ENCODE results near the gene MSH2. TPM values are rescaled to one million over a fixed set of nuclear protein-coding genes. Genes with fewer than 3 reads are reported as not detected.

MSH2 gene
- total RNA-seq, 1 donor from 2014 or later, result 38.1 TPM

DNA sequence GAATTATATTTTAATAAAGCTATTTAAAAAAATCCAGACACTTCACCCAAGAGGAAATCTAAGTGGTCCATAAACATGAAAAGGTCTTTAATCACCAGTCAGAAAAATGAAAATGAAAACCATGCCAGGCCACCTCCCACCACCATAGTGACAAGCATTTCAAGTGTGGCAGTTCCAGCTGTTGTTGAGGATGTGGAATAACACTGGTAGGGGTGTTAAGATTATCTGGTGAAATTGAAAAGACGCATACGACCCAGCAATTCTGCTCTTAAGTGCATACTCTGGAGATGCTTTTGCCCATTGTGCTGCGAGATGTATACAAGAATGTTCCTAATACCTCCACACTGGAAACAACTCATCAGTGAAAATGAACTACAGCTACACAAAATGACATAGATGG lies 82.2 kb downstream of the MSH2 start:
- no peak for DNase-seq (ENCODE audit: low read depth)
- TF ChIP-seq, protein P1, sequence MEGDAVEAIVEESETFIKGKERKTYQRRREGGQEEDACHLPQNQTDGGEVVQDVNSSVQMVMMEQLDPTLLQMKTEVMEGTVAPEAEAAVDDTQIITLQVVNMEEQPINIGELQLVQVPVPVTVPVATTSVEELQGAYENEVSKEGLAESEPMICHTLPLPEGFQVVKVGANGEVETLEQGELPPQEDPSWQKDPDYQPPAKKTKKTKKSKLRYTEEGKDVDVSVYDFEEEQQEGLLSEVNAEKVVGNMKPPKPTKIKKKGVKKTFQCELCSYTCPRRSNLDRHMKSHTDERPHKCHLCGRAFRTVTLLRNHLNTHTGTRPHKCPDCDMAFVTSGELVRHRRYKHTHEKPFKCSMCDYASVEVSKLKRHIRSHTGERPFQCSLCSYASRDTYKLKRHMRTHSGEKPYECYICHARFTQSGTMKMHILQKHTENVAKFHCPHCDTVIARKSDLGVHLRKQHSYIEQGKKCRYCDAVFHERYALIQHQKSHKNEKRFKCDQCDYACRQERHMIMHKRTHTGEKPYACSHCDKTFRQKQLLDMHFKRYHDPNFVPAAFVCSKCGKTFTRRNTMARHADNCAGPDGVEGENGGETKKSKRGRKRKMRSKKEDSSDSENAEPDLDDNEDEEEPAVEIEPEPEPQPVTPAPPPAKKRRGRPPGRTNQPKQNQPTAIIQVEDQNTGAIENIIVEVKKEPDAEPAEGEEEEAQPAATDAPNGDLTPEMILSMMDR (conservative IDR thresholded peaks at IDR 0.05; ENCODE audit: low read depth, low read length), result no peak

DNA sequence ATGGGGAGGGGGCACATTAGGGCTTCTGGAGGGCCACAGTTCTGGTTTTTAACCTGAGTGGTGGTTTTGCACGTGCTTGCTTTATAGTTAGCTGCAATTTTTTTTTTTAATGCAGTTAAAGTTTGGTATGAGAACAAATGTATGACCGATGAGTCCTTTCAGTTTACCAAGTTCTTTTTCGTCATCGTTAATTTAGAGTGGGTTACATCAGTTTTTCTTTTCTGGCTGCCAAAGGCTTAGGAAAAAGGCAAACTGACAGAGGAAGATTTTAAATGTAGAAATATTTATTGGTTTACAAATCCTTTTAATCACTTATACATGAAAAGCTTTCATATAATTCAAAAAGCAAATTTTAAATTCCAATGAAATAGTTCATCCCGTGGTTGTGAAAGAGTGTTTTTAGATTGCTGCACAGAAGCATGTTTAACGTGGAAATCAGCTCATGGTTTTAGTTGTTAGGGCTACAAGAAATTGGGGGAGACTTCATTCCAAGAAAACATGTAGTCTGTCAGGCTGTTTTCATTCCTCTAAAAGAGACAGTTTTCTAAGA lies 82.9 kb downstream of the MSH2 start:
- no peak for DNase-seq (ENCODE audit: low read depth)
- TF ChIP-seq, protein P1 (conservative IDR thresholded peaks at IDR 0.05; ENCODE audit: low read depth, low read length), result no peak
- no peak overlapping the region for H3K4me3 ChIP-seq (ENCODE audit: low read depth, low read length)

More for the DNA sequence above, 82.2 kb downstream of the MSH2 start:
- no peak overlapping the region for H3K4me3 ChIP-seq (ENCODE audit: low read depth, low read length)

DNA sequence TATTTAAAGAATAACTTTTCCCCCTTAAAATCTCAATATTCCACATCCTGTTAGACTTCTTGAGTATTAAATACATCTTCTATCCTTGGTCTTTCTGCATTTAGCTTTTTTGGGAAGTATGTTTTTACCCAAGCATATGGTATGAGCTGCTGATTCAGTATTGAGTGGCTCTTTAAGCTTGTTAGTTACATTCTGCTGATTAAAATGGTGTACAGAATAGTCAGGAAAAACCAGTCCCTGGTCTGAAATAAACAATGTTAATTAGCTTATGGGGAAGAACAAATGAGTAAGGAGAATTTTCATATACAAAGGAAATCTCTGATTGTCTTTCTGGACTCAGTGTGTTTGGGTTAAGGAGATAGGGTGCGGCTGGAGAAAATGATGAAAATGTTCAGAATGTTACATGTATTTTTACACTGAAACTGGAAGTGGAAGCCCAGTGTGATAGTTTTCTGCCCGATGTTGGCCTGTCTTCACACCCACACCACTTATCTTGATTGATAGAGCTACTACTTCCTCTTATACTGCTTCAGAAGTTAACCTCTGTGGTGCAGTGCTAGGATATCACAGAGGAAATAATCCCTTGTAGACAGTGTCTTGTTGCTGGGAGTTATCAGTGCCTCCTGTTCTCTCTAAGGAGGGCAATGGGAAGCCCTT lies 84.0 kb downstream of the MSH2 start:
- no peak overlapping the region for H3K4me3 ChIP-seq (ENCODE audit: low read depth, low read length)
- TF ChIP-seq, protein P1 (conservative IDR thresholded peaks at IDR 0.05; ENCODE audit: low read depth, low read length), result no peak
- DNase-seq (ENCODE audit: low read depth), result no peak

DNA sequence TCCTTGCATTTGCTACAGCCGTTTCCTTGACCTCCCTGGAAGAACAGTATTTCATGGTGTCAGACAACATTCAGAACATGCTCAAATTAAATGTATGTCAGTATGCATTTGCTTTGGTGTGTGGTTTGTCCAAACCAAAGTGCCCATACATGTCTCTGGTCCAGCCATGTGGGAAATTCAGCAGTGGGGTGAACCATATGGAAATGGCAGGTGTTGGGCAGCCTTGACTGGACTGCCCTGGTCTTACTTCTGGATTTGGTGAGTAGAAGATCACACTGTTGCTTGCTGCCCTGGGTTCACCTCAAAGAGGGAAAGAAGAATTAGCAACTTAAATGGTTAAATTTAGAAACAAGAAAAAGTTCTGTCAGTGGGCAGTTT lies 84.5 kb downstream of the MSH2 start:
- TF ChIP-seq, protein P1 (conservative IDR thresholded peaks at IDR 0.05; ENCODE audit: low read depth, low read length), result no peak
- DNase-seq (ENCODE audit: low read depth), result no peak
- no peak overlapping the region for H3K4me3 ChIP-seq (ENCODE audit: low read depth, low read length)

DNA sequence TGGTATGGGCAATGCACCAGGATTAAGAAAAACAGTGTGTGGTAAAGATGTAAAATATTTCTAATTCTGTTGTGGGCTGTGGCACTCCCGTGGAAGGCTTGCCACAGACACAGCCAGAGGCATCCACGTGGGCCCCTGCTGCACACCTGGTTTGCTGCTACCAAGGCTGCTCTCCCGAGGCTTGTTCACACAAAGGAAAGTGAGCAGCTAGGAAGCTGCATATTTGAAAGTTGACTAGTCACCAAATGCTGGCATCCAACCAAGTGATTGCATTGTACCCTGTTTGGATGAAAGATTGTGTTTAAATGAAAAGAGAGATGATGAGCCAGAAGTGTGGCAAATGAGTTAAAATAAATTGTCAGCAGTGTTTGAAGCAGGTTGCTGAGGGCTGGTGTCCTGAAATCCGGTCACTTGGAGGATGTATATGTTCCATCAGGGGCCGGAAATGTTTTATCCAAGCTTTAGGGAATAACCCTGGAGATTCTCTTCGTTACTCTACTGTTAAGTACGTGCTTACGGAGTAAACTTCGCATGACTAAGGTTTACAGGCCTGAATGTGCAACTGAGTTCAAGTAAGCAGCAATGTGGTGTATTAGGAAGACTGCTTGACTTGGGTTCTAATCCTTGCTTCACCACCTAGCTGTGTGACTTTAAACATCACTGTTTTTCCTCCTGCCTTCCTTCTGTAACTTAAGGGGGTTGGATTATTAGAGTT lies 86.1 kb downstream of the MSH2 start:
- TF ChIP-seq, protein P1 (conservative IDR thresholded peaks at IDR 0.05; ENCODE audit: low read depth, low read length), result no peak
- DNase-seq (ENCODE audit: low read depth), result peak; percentile 63
- H3K4me3 ChIP-seq (ENCODE audit: low read depth, low read length), result no peak overlapping the region

DNA sequence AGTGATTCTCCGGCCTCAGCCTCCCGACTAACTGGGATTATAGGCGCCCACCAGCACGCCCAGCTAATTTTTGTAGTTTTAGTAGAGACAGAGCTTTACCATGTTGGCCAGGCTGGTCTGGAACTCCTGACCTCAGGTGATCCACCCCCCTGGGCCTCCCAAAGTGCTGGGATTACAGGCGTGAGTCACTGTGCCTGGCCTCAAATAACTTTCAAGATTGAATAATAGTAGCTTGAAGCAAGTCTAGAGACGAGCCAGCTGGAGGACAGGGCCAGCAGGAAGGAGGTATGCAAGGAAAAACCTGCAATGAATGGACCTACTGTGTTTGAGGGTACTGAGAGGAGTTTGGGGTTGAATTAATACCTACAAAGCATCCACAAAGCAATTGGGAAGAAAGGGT lies 87.5 kb downstream of the MSH2 start:
- TF ChIP-seq, protein P1 (conservative IDR thresholded peaks at IDR 0.05; ENCODE audit: low read depth, low read length), result no peak
- no peak overlapping the region for H3K4me3 ChIP-seq (ENCODE audit: low read depth, low read length)
- DNase-seq (ENCODE audit: low read depth), result no peak
